ENCODE results near the gene WASF1.
"Not testable (repeated sequence)": the region's sequence is repeated elsewhere in the genome, so short reads cannot be mapped to it uniquely, and the experiment has no call there.

The WASF1 gene

GRCh38 chr6:110083875-110084585 lies 95.4 kb downstream of the WASF1 start:
- no peak overlapping the region for H3K27ac Mint-ChIP-seq
- peaks cover 8% of the 10 kb centered on the region for H3K4me1 Mint-ChIP-seq
- H3K4me3 Mint-ChIP-seq = no peak overlapping the region
- H3K9me3 Mint-ChIP-seq = peaks cover under 1% of the 10 kb centered on the region
- H3K27me3 Mint-ChIP-seq (ENCODE audit: low read depth, poor library complexity) = no peaks in the 10 kb centered on the region
- TF ChIP-seq CTCF (IDR thresholded peaks at IDR 0.05) = no peak
- DNase-seq = no peak
- H3K36me3 Mint-ChIP-seq (ENCODE audit: low read depth) = peaks cover 7% of the 10 kb centered on the region

- no peak overlapping the region for H3K27ac Mint-ChIP-seq
- H3K4me1 Mint-ChIP-seq = no peaks in the 10 kb centered on the region
- no peaks in the 10 kb centered on the region for H3K27me3 Mint-ChIP-seq (ENCODE audit: low read depth, poor library complexity)
- TF ChIP-seq CTCF (IDR thresholded peaks at IDR 0.05) = no peak
- DNase-seq = no peak
- no peaks in the 10 kb centered on the region for H3K36me3 Mint-ChIP-seq (ENCODE audit: low read depth)
- no peaks in the 10 kb centered on the region for H3K9me3 Mint-ChIP-seq
- no peak overlapping the region for H3K4me3 Mint-ChIP-seq
Observed at GRCh38 chr6:110075406-110075805, 104.1 kb downstream of the WASF1 start.

GRCh38 chr6:110073474-110073873 lies 106.0 kb downstream of the WASF1 start:
- not testable (repeated sequence) for H3K27ac Mint-ChIP-seq; H3K4me3 Mint-ChIP-seq; H3K4me1 Mint-ChIP-seq; H3K27me3 Mint-ChIP-seq (ENCODE audit: low read depth, poor library complexity); DNase-seq; H3K36me3 Mint-ChIP-seq (ENCODE audit: low read depth); H3K9me3 Mint-ChIP-seq

- TF ChIP-seq CTCF (IDR thresholded peaks at IDR 0.05) = no peak
- no peaks in the 10 kb centered on the region for H3K9me3 Mint-ChIP-seq
- no peak overlapping the region for H3K27ac Mint-ChIP-seq
- H3K36me3 Mint-ChIP-seq (ENCODE audit: low read depth) = no peaks in the 10 kb centered on the region
- no peak overlapping the region for H3K4me3 Mint-ChIP-seq
- H3K27me3 Mint-ChIP-seq (ENCODE audit: low read depth, poor library complexity) = peaks cover 10% of the 10 kb centered on the region
- DNase-seq = no peak
- H3K4me1 Mint-ChIP-seq = peaks cover 11% of the 10 kb centered on the region
Observed at GRCh38 chr6:110068592-110068967, 110.9 kb downstream of the WASF1 start.

GRCh38 chr6:110067837-110068591 lies 111.5 kb downstream of the WASF1 start:
- peaks cover 10% of the 10 kb centered on the region for H3K27me3 Mint-ChIP-seq (ENCODE audit: low read depth, poor library complexity)
- H3K4me1 Mint-ChIP-seq = peaks cover 12% of the 10 kb centered on the region
- no peak overlapping the region for H3K27ac Mint-ChIP-seq
- no peak overlapping the region for H3K4me3 Mint-ChIP-seq
- no peaks in the 10 kb centered on the region for H3K36me3 Mint-ChIP-seq (ENCODE audit: low read depth)
- H3K9me3 Mint-ChIP-seq = no peaks in the 10 kb centered on the region
- DNase-seq = no peak
- no peak for TF ChIP-seq CTCF (IDR thresholded peaks at IDR 0.05)

GRCh38 chr6:110064744-110065524 lies 114.5 kb downstream of the WASF1 start:
- peak overlapping the region; percentile 38 for H3K27ac Mint-ChIP-seq
- DNase-seq = no peak
- H3K9me3 Mint-ChIP-seq = no peaks in the 10 kb centered on the region
- TF ChIP-seq CTCF (IDR thresholded peaks at IDR 0.05) = no peak
- peaks cover 12% of the 10 kb centered on the region for H3K4me1 Mint-ChIP-seq
- H3K27me3 Mint-ChIP-seq (ENCODE audit: low read depth, poor library complexity) = peaks cover 10% of the 10 kb centered on the region
- no peak overlapping the region for H3K4me3 Mint-ChIP-seq
- no peaks in the 10 kb centered on the region for H3K36me3 Mint-ChIP-seq (ENCODE audit: low read depth)
